HEK293 (cell line): ENCODE results near the gene IRF6.

ENCODE experiments used
- CTCF ChIP-seq: fragments of 450-650 bp; formaldehyde crosslinking; IDR thresholded peaks from 2 replicates; pipeline ENCODE4 v1.5.1; 2016; ENCODE audit warnings: missing biosample characterization, missing genetic modification characterization
- KLF1 ChIP-seq: fragments of 450-650 bp; formaldehyde crosslinking; IDR thresholded peaks from 2 replicates; pipeline ENCODE4 v1.5.1; 2016; ENCODE audit warnings: missing biosample characterization, missing genetic modification characterization
- KLF10 ChIP-seq: fragments of 450-650 bp; IDR thresholded peaks from 2 replicates; pipeline ENCODE4 v1.5.1; 2018; ENCODE audit warnings: missing biosample characterization, mild to moderate bottlenecking, missing genetic modification characterization
- KLF16 ChIP-seq: fragments of 450-650 bp; formaldehyde crosslinking; IDR thresholded peaks from 2 replicates; pipeline ENCODE4 v1.5.1; 2017; ENCODE audit warnings: missing biosample characterization, missing genetic modification characterization
- KLF8 ChIP-seq: fragments of 450-650 bp; formaldehyde crosslinking; IDR thresholded peaks from 2 replicates; pipeline ENCODE4 v1.5.1; 2016; ENCODE audit warnings: missing biosample characterization, missing genetic modification characterization
- PRDM1 ChIP-seq: fragments of 450-650 bp; formaldehyde crosslinking; IDR thresholded peaks from 2 replicates; pipeline ENCODE4; 2016; ENCODE audit warnings: missing biosample characterization, missing genetic modification characterization
- SP7 ChIP-seq: fragments of 450-650 bp; formaldehyde crosslinking; IDR thresholded peaks from 2 replicates; pipeline ENCODE4 v1.5.1; 2016; ENCODE audit warnings: missing biosample characterization, missing genetic modification characterization
- WT1 ChIP-seq: fragments of 450-650 bp; formaldehyde crosslinking; IDR thresholded peaks from 2 replicates; pipeline ENCODE4 v1.5.1; 2016; ENCODE audit warnings: missing biosample characterization, missing genetic modification characterization
- YY2 ChIP-seq: fragments of 450-650 bp; formaldehyde crosslinking; IDR thresholded peaks from 2 replicates; pipeline ENCODE4 v1.5.1; 2016; ENCODE audit warnings: missing biosample characterization, missing genetic modification characterization
- ZBTB11 ChIP-seq: fragments of 450-650 bp; formaldehyde crosslinking; conservative IDR thresholded peaks from 2 replicates; pipeline ENCODE4 v1.5.1; 2016; ENCODE audit warnings: low read depth, missing biosample characterization, missing genetic modification characterization
- ZBTB17 ChIP-seq: fragments of 450-650 bp; formaldehyde crosslinking; IDR thresholded peaks from 2 replicates; pipeline ENCODE4 v1.5.1; 2016; ENCODE audit warnings: missing biosample characterization, missing genetic modification characterization
- ZBTB21 ChIP-seq: fragments of 450-650 bp; formaldehyde crosslinking; IDR thresholded peaks from 2 replicates; pipeline ENCODE4 v1.5.1; 2017; ENCODE audit warnings: missing biosample characterization, missing genetic modification characterization
- ZBTB26 ChIP-seq: fragments of 450-650 bp; formaldehyde crosslinking; optimal IDR thresholded peaks from 2 replicates; pipeline ENCODE3; 2016; ENCODE audit warnings: missing biosample characterization, mild to moderate bottlenecking, missing genetic modification characterization
- ZBTB7A ChIP-seq: fragments of 450-650 bp; formaldehyde crosslinking; IDR thresholded peaks from 2 replicates; pipeline ENCODE4 v1.5.1; 2016; ENCODE audit warnings: low read depth, missing biosample characterization, missing genetic modification characterization
- ZBTB8A ChIP-seq: fragments of 450-650 bp; formaldehyde crosslinking; IDR thresholded peaks from 2 replicates; pipeline ENCODE4 v1.5.1; 2016; ENCODE audit warnings: missing biosample characterization, missing genetic modification characterization
- ZFP3 ChIP-seq: fragments of 450-650 bp; formaldehyde crosslinking; IDR thresholded peaks from 2 replicates; pipeline ENCODE4 v1.5.1; 2016; ENCODE audit warnings: low read depth, missing biosample characterization, missing genetic modification characterization
- ZFP41 ChIP-seq: fragments of 450-650 bp; formaldehyde crosslinking; IDR thresholded peaks from 2 replicates; pipeline ENCODE4 v1.5.1; 2016; ENCODE audit warnings: missing biosample characterization, missing genetic modification characterization, borderline replicate concordance
- ZNF169 ChIP-seq: fragments of 450-650 bp; formaldehyde crosslinking; IDR thresholded peaks from 2 replicates; pipeline ENCODE4 v1.5.1; 2016; ENCODE audit warnings: missing biosample characterization, missing genetic modification characterization
- ZNF2 ChIP-seq: fragments of 450-650 bp; formaldehyde crosslinking; IDR thresholded peaks from 2 replicates; pipeline ENCODE4 v1.5.1; 2016; ENCODE audit warnings: missing biosample characterization, missing genetic modification characterization
- ZNF223 ChIP-seq: fragments of 450-650 bp; formaldehyde crosslinking; IDR thresholded peaks from 2 replicates; pipeline ENCODE4 v1.5.1; 2016; ENCODE audit warnings: missing biosample characterization, missing genetic modification characterization
- ZNF292 ChIP-seq: fragments of 450-650 bp; formaldehyde crosslinking; IDR thresholded peaks from 2 replicates; pipeline ENCODE4 v1.5.1; 2016; ENCODE audit warnings: low read depth, missing biosample characterization, missing genetic modification characterization, borderline replicate concordance
- ZNF366 ChIP-seq: fragments of 450-650 bp; formaldehyde crosslinking; conservative IDR thresholded peaks from 2 replicates; pipeline ENCODE4 v1.5.1; 2016; ENCODE audit warnings: missing biosample characterization, missing genetic modification characterization
- ZNF658 ChIP-seq: fragments of 450-650 bp; formaldehyde crosslinking; IDR thresholded peaks from 2 replicates; pipeline ENCODE4; 2016; ENCODE audit warnings: missing biosample characterization, missing genetic modification characterization

IRF6 gene

GRCh38 chr1:209784265-209785169 is 21.4 kb downstream of the IRF6 start, which contains the start of gene C1orf74 (continued):
- TF ChIP-seq ZNF366: peak; percentile 90
- TF ChIP-seq ZBTB11: peak; percentile 92
- TF ChIP-seq ZNF169 (tag by site-specific recombination): no peak
- peak; percentile 52 for TF ChIP-seq ZBTB8A
- TF ChIP-seq YY2: peak; percentile 49; the same call in 1 of the 2 replicates
- TF ChIP-seq KLF8 (tag by site-specific recombination): peak; percentile 79; the same call in 1 of the 2 replicates
- no peak for TF ChIP-seq ZFP3
- TF ChIP-seq CTCF (tag by site-specific recombination): 0 out of 2 replicates have a peak, but pooled peaks have one; percentile 17
- TF ChIP-seq ZBTB21 (tag by site-specific recombination): peak; percentile 99
- peak; percentile 10; the same call in 1 of the 2 replicates for TF ChIP-seq KLF10 (tag by site-specific recombination)
- TF ChIP-seq ZFP41: no peak
- TF ChIP-seq WT1 (tag by site-specific recombination): peak; percentile 31; the same call in 1 of the 2 replicates
- TF ChIP-seq PRDM1 (tag by site-specific recombination): peak; percentile 17; the same call in 1 of the 2 replicates
- no peak for TF ChIP-seq ZNF223
- no peak for TF ChIP-seq ZBTB7A (tag by site-specific recombination)
- TF ChIP-seq ZBTB17 (tag by site-specific recombination): peak; percentile 69
- TF ChIP-seq ZNF292 (tag by site-specific recombination): no peak
- no peak for TF ChIP-seq ZNF658
- TF ChIP-seq ZBTB26 (tag by site-specific recombination): peak; percentile 85
- peak; percentile 80 for TF ChIP-seq KLF1 (tag by site-specific recombination)
- peak; percentile 79; the same call in 1 of the 2 replicates for TF ChIP-seq SP7 (tag by site-specific recombination)
- TF ChIP-seq KLF16 (tag by site-specific recombination): peak; percentile 77
- no peak for TF ChIP-seq ZNF2 (tag by site-specific recombination)
